ENCODE results near the gene CNEP1R1. TPM values are rescaled to one million over a fixed set of nuclear protein-coding genes. Genes with fewer than 3 reads are reported as not detected.

Gene CNEP1R1
- total and polyA plus RNA-seq, 10 of the 15 experiments (the other 5 are each of a cell fraction or from before 2014, with no cell fraction given): 11.5 to 29.2 (median 15.6) TPM

GRCh38 chr16:50067290-50067853 lies 42.3 kb downstream of the CNEP1R1 start:
- CTCF ChIA-PET: interaction anchor here (0.6 to 11.8 kb wide), 46 partner anchors 9 to 739 kb away, joined by 3 to 422 read pairs (median 4); partner anchors contain the start of gene CNEP1R1
- in situ Hi-C loops (cut with MboI) (loop anchor here (5.0 kb wide), 1 partner anchor 140 kb away; no protein-coding TSS in a partner anchor), intact Hi-C loops (cut with micrococcal nuclease; ENCODE audit: unreplicated experiment) (loop anchor here (1.0 to 5.0 kb wide), 4 partner anchors 53 to 300 kb away; partner anchors contain the start of genes BRD7 and TENT4B)
- POLR2A ChIA-PET: interaction anchor here (0.6 to 3.6 kb wide), 6 partner anchors 53 to 207 kb away, joined by 3 to 26 read pairs (median 4); no protein-coding TSS in a partner anchor
- ATAC-seq (peak; percentile 67), DNase-seq (ENCODE audit: low read depth, low spot score) (no peak), FAIRE-seq (peak; percentile 74)
- Histone ChIP-seq H3K36me3 (ENCODE audit: control insufficient read depth in 2 of 2, insufficient read depth in 2 of 2, low read length in 1 of 2) (peaks cover 5 to 8% of the 10 kb centered on the region in 2 experiments; a peak in 2 of 4 replicates), H3K9ac (ENCODE audit: control insufficient read depth, insufficient read depth, low read length) (peak overlapping the region; percentile 77; the same call in 1 of the 2 replicates), H3K4me2 (ENCODE audit: control insufficient read depth, insufficient read depth) (peak overlapping the region; percentile 100), H3K4me3 (peak overlapping the region; percentile 99), H4K20me1 (ENCODE audit: control insufficient read depth, insufficient read depth) (no peaks in the 10 kb centered on the region), H3K9me3 (replicated peaks; ENCODE audit: control insufficient read depth, insufficient read depth, low read length) (no peaks in the 10 kb centered on the region), H3K79me2 (ENCODE audit: control insufficient read depth, insufficient read depth, low read length) (peaks cover 28% of the 10 kb centered on the region), H2AFZ (ENCODE audit: control insufficient read depth, low read depth, low read length) (no peak overlapping the region), H3K27ac (ENCODE audit: control insufficient read depth, insufficient read depth) (no peak overlapping the region; the same call in 1 of the 2 replicates), H3K4me1 (ENCODE audit: control insufficient read depth, insufficient read depth, low read length) (peaks cover 15% of the 10 kb centered on the region), H3K27me3 (replicated peaks in 1 of 2; ENCODE audit: control insufficient read depth in 2 of 2, insufficient read depth in 2 of 2, low read length in 1 of 2) (no peaks in the 10 kb centered on the region)
- BruUV-seq (replicated peaks): no TSS peak
- SMC1A ChIA-PET (ENCODE audit: uncharacterized antibody, unreplicated experiment): interaction anchor here (0.7 to 8.5 kb wide), 23 partner anchors 9 to 679 kb away, joined by 3 to 263 read pairs (median 5); partner anchors contain the start of gene CNEP1R1
- RAD21 ChIA-PET (ENCODE audit: unreplicated experiment): interaction anchor here (0.7 to 11.5 kb wide), 18 partner anchors 10 to 597 kb away, joined by 3 to 309 read pairs (median 4); partner anchors contain the start of gene CNEP1R1
- 30% methylated on average over 3 of the region's 3 CpGs for WGBS (ENCODE audit: insufficient coverage, insufficient replicate concordance, low lambda C conversion rate, missing lambda C conversion rate)
- TF ChIP-seq CTCF (IDR thresholded peaks at IDR 0.05 in 2 of 3, conservative IDR thresholded peaks at IDR 0.05 in 1 of 3; ENCODE audit: control insufficient read depth in 2 of 3, extremely low read depth in 1 of 3, insufficient read depth in 1 of 3, low read depth in 3 of 3, low read length in 3 of 3) (peak; percentile 65 to 78 (median 69)), MTA3 (IDR thresholded peaks at IDR 0.05; ENCODE audit: borderline replicate concordance, low read length) (no peak), RUNX3 (IDR thresholded peaks at IDR 0.05; ENCODE audit: low read length) (peak; percentile 20; the same call in 1 of the 2 replicates), ATF7 (IDR thresholded peaks at IDR 0.05; ENCODE audit: low read depth) (no peak), RELB (IDR thresholded peaks at IDR 0.05; ENCODE audit: low read depth) (no peak), PAX5 (IDR thresholded peaks at IDR 0.05; ENCODE audit: borderline replicate concordance, low read depth, low read length) (no peak), SP1 (IDR thresholded peaks at IDR 0.05; ENCODE audit: low read depth, low read length) (no peak), SIN3A (IDR thresholded peaks at IDR 0.05; ENCODE audit: low read depth, low read length) (no peak), CBX5 (IDR thresholded peaks at IDR 0.05; ENCODE audit: low read depth) (no peak), RAD21 (IDR thresholded peaks at IDR 0.05; ENCODE audit: insufficient read depth, low read depth, low read length) (peak; percentile 74), MXI1 (IDR thresholded peaks at IDR 0.05; ENCODE audit: low read depth, low read length) (no peak), HDGF (IDR thresholded peaks at IDR 0.05) (peak; percentile 61; the same call in 1 of the 2 replicates), SPI1 (IDR thresholded peaks at IDR 0.05; ENCODE audit: borderline replicate concordance, insufficient read depth, low read depth, low read length) (peak; percentile 39; the same call in 1 of the 2 replicates), ZBTB11 (CRISPR knock-in tag; IDR thresholded peaks at IDR 0.05) (no peak)
